HepG2 (cell line): Measurements from ENCODE around the gene PCYT2. TPM values are rescaled to one million over a fixed set of nuclear protein-coding genes. Genes with fewer than 3 reads are reported as not detected.

ENCODE experiments used
- ATAC-seq: fragments of 200-7000 bp; cut with Tn5 transposase; 3 replicates; pipeline ENCODE4 v1.9.1; 2020; ENCODE audit warnings: mild to moderate bottlenecking, moderate library complexity
- BruUV-seq: library from RNA; stranded (reverse); fragments of 400-500 nt; replicated peaks from 2 replicates; lab custom pipeline; 2021; lab: Mats Ljungman, UMichigan
- CTCF ChIA-PET: fragments of 300-600 bp; formaldehyde crosslinking; extraction: SDS; loops from one replicate; lab custom pipeline; 2021; ENCODE audit warnings: low total read pairs, inconsistent platforms, low intra/inter-chr PET ratio; lab: Yijun Ruan, JAX
- POLR2A ChIA-PET: fragments of 350-600 bp; sonication (Branson Sonifier 250); formaldehyde crosslinking; loops from one replicate; lab custom pipeline; 2020; ENCODE audit warnings: antibody characterized with exemption, inconsistent platforms; lab: Yijun Ruan, JAX
- DNase-seq: peaks from one replicate; pipeline ENCODE4 v3.0.0-alpha.2; 2015; ENCODE audit warnings: low spot score
- FAIRE-seq: peaks from 3 replicates; lab custom pipeline; 2011; peaks lifted over from hg19 to GRCh38; lab: Jason Lieb, UNC
- H2AFZ ChIP-seq: one replicate; pipeline ENCODE4 v1.6.1; 2011; ENCODE audit warnings: low read length, inconsistent platforms
- H3K27ac ChIP-seq: fragments of 300-600 bp; 3 replicates; pipeline ENCODE4 v1.8.0; 2011; ENCODE audit warnings: mixed run types, mild to moderate bottlenecking, mixed read lengths, low read length, inconsistent platforms; ENCODE audit not compliant: insufficient read depth; ENCODE audit errors: extremely low read length
- H3K27me3 ChIP-seq, 2 experiments: fragments of 200-600 bp in 1 of 2; 2 replicates in 1 of 2; 3 replicates in 1 of 2; pipeline versions ENCODE4 v1.6.0 to v1.8.0; 2011; ENCODE audit warnings: low read length in 2 of 2, mild to moderate bottlenecking in 2 of 2, moderate library complexity in 2 of 2, inconsistent platforms in 1 of 2; ENCODE audit not compliant: insufficient read depth in 2 of 2, control insufficient read depth in 1 of 2
- H3K36me3 ChIP-seq, 2 experiments: fragments of 200-600 bp in 1 of 2; replicated peaks in 1 of 2; 2 replicates in 1 of 2; 3 replicates in 1 of 2; pipeline versions ENCODE4 v1.5.1 to v1.8.0; 2011; ENCODE audit warnings: low read length in 2 of 2, inconsistent platforms in 1 of 2; ENCODE audit not compliant: insufficient read depth in 2 of 2, control insufficient read depth in 1 of 2
- H3K4me1 ChIP-seq: 2 replicates; pipeline ENCODE4 v1.5.1; 2012; ENCODE audit warnings: low read length, inconsistent platforms; ENCODE audit not compliant: insufficient read depth
- H3K4me2 ChIP-seq: 2 replicates; pipeline ENCODE4 v1.6.0; 2011; ENCODE audit warnings: low read depth, low read length, inconsistent platforms
- H3K4me3 ChIP-seq, 3 experiments: fragments of 200-600 bp in 1 of 3; sonication (generic), shearing (Covaris generic) in 1 of 3; replicated peaks in 1 of 3; 2 replicates each; pipeline ENCODE4 v1.5.1; 2011 to 2016; ENCODE audit warnings: low read length in 3 of 3, inconsistent platforms in 2 of 3, low read depth in 2 of 3, mild to moderate bottlenecking in 2 of 3, control low read depth in 1 of 3, mixed read lengths in 1 of 3; ENCODE audit not compliant: insufficient read depth in 1 of 3
- H3K79me2 ChIP-seq: one replicate; pipeline ENCODE4 v1.6.1; 2011; ENCODE audit warnings: low read length, inconsistent platforms; ENCODE audit not compliant: insufficient read depth
- H3K9ac ChIP-seq: 2 replicates; pipeline ENCODE4 v1.6.0; 2011; ENCODE audit warnings: mild to moderate bottlenecking, low read depth, low read length, inconsistent platforms; ENCODE audit not compliant: insufficient read depth
- H3K9me3 ChIP-seq: 2 replicates; pipeline ENCODE4 v1.5.1; 2012; ENCODE audit warnings: mild to moderate bottlenecking, low read length
- H4K20me1 ChIP-seq: 2 replicates; pipeline ENCODE4 v1.6.0; 2011; ENCODE audit warnings: inconsistent platforms, mild to moderate bottlenecking, low read length, moderate library complexity; ENCODE audit not compliant: insufficient read depth
- CSRNP2 ChIP-seq: sonication (generic); formaldehyde crosslinking; conservative IDR thresholded peaks from 2 replicates; pipeline ENCODE4 v1.8.0; 2022; ENCODE audit warnings: low read depth, missing genetic modification reagents
- CTCF ChIP-seq: sonication (generic); formaldehyde crosslinking; IDR thresholded peaks from 2 replicates; pipeline ENCODE4 v1.5.0; 2020; ENCODE audit warnings: mild to moderate bottlenecking, missing genetic modification reagents, moderate library complexity
- EED ChIP-seq: sonication (generic); formaldehyde crosslinking; IDR thresholded peaks from 2 replicates; pipeline ENCODE4 v1.5.0; 2020; ENCODE audit warnings: mild to moderate bottlenecking, missing genetic modification reagents
- GABPB1 ChIP-seq: IDR thresholded peaks from 2 replicates; pipeline ENCODE4 v1.6.1; 2016; ENCODE audit warnings: mild to moderate bottlenecking, missing genetic modification reagents, moderate library complexity, missing compliant biosample characterization
- SMARCC2 ChIP-seq: fragments of 450-650 bp; IDR thresholded peaks from 2 replicates; pipeline ENCODE4 v1.6.1; 2017; ENCODE audit warnings: antibody characterized with exemption, mild to moderate bottlenecking
- STAG1 ChIP-seq: sonication (generic); formaldehyde crosslinking; IDR thresholded peaks from 2 replicates; pipeline ENCODE4 v1.4.0; 2020; ENCODE audit warnings: missing genetic modification reagents
- ZBTB39 ChIP-seq: sonication (generic); formaldehyde crosslinking; IDR thresholded peaks from 2 replicates; pipeline ENCODE4 v1.5.0; 2020; ENCODE audit warnings: missing genetic modification reagents
- ZBTB8A ChIP-seq: sonication (generic); formaldehyde crosslinking; IDR thresholded peaks from 2 replicates; pipeline ENCODE4 v1.4.0; 2020; ENCODE audit warnings: mild to moderate bottlenecking, low read depth, missing genetic modification reagents, borderline replicate concordance
- ZNF230 ChIP-seq: sonication (generic); formaldehyde crosslinking; IDR thresholded peaks from 2 replicates; pipeline ENCODE4 v1.4.0; 2020; ENCODE audit warnings: mild to moderate bottlenecking, missing genetic modification reagents
- ZNF441 ChIP-seq: sonication (generic); formaldehyde crosslinking; IDR thresholded peaks from 2 replicates; pipeline ENCODE4 v1.7.0; 2021; ENCODE audit warnings: missing genetic modification reagents, borderline replicate concordance
- ZNF562 ChIP-seq: sonication (generic); formaldehyde crosslinking; IDR thresholded peaks from 2 replicates; pipeline ENCODE4 v1.8.0; 2022; ENCODE audit warnings: missing genetic modification reagents, borderline replicate concordance
- WGBS: methylation state at CpG from one replicate; pipeline ENCODE4 v1.1.6; 2017; ENCODE audit warnings: low lambda C conversion rate; 5-methylcytosine and 5-hydroxymethylcytosine counted together
- in situ Hi-C: cut with HindIII; loops from 2 replicates; pipeline ENCODE4 v1.10.0; 2017; ENCODE audit warnings: low pct_unique_long_range_greater_than_20kb; ENCODE audit not compliant: extremely low pct_ligation_motif_present
- intact Hi-C: fragments of 100-400 bp; cut with micrococcal nuclease; formaldehyde crosslinking; loops from one replicate; pipeline ENCODE4 v1.10.0; 2022; ENCODE audit not compliant: unreplicated experiment
- polyA plus RNA-seq, 8 experiments: library from polyadenylated mRNA; depleted of rRNA in 3 of 8; stranded (reverse) in 7 of 8; unstranded in 1 of 8; fragments of >200 nt; fragmentation: Illumina TruSeq in 4 of 8; extraction: Trizol in 4 of 8; gene quantifications; 2 replicates each; pipeline versions ENCODE4 v1.2.1 to v1.2.3, GENCODE V29; 2011 to 2016; ENCODE audit warnings: low read depth in 4 of 8, missing spikeins in 1 of 8, mixed read lengths in 1 of 8; ENCODE audit not compliant: insufficient read depth in 1 of 8
- total RNA-seq, 5 experiments: library from RNA; depleted of rRNA; stranded (reverse); fragments of >200 nt; fragmentation: Illumina TruSeq; extraction: Trizol; gene quantifications; 2 replicates each; pipeline ENCODE4 v1.2.3, GENCODE V29; 2016; ENCODE audit warnings: low read depth in 1 of 5

Gene PCYT2
- total and polyA plus RNA-seq, 2 of the 13 experiments (the other 11 are each of a cell fraction or from before 2014, with no cell fraction given), result 147 to 297 TPM

GRCh38 chr17:81939218-81939617 is 28.0 kb upstream of the PCYT2 start:
- intact Hi-C loops (no loop called here), in situ Hi-C loops (no loop called here)
- peak overlapping the region; percentile 0; the same call in 1 of the 2 replicates for H3K4me2 ChIP-seq
- WGBS, result 77% methylated on average over 6 of the region's 15 CpGs
- FAIRE-seq (no peak), ATAC-seq (peak; percentile 8; the same call in 2 of the 3 replicates), DNase-seq (no peak)
- peaks cover 7 to 17% of the 10 kb centered on the region in 2 experiments; a peak in 4 of 5 replicates for H3K36me3 ChIP-seq
- H3K9ac ChIP-seq, result no peak overlapping the region
- CTCF ChIA-PET, result no interaction called here
- H4K20me1 ChIP-seq, result no peaks in the 10 kb centered on the region; the same call in 1 of the 2 replicates
- no peak for TF ChIP-seq ZBTB8A (CRISPR knock-in tag)
- peak; percentile 18; the same call in 1 of the 2 replicates for TF ChIP-seq CTCF (CRISPR knock-in tag)
- peak; percentile 8; the same call in 1 of the 2 replicates for TF ChIP-seq GABPB1 (CRISPR knock-in tag)
- peak; percentile 19; the same call in 1 of the 2 replicates for TF ChIP-seq STAG1
- TF ChIP-seq ZBTB39 (CRISPR knock-in tag), result no peak
- no peak for TF ChIP-seq ZNF230 (CRISPR knock-in tag)
- 0 out of 2 replicates have a peak, but pooled peaks have one; percentile 38 for TF ChIP-seq EED (CRISPR knock-in tag)
- no peak for TF ChIP-seq ZNF562 (CRISPR knock-in tag)
- no peak for TF ChIP-seq CSRNP2 (CRISPR knock-in tag)
- no peak for TF ChIP-seq ZNF441 (CRISPR knock-in tag)
- TF ChIP-seq SMARCC2, result no peak
- POLR2A ChIA-PET, result interaction anchor here (0.8 to 7.9 kb wide), 4 partner anchors 13 to 64 kb away, joined by 3 to 71 read pairs (median 30); partner anchors contain the start of gene MAFG
- no peak overlapping the region for H2AFZ ChIP-seq
- H3K27ac ChIP-seq, result no peak overlapping the region
- no TSS peak for BruUV-seq
- peaks cover 74% of the 10 kb centered on the region for H3K4me1 ChIP-seq
- peaks cover 19% of the 10 kb centered on the region for H3K79me2 ChIP-seq
- H3K4me3 ChIP-seq, result no peak overlapping the region; a peak in 1 of 6 replicates
- peaks cover 16 to 33% of the 10 kb centered on the region in 2 experiments; a peak in 4 of 5 replicates for H3K27me3 ChIP-seq
- H3K9me3 ChIP-seq, result no peaks in the 10 kb centered on the region
